ENCODE results near the gene WDR3. TPM values are rescaled to one million over a fixed set of nuclear protein-coding genes. Genes with fewer than 3 reads are reported as not detected.

The WDR3 gene
- total RNA-seq, 1 donor, result 13.4 TPM

Other genes with a start within 250 kb of the WDR3 start
- 14.9 and 32.0 TPM in 2 replicates for gene GDAP2, start 118 bp upstream of the WDR3 start, total RNA-seq (ENCODE audit: low replicate concordance)

All from fibroblast of the aortic adventitia (primary cell).